Loucy (cell line): ENCODE results near the gene NTNG1.

Experiments used
- H2AFZ ChIP-seq: fragments of 200-600 bp; sonication (generic); 2 replicates; pipeline ENCODE4 v1.6.0; 2016; ENCODE audit warnings: antibody characterized with exemption, mild to moderate bottlenecking, low read length, moderate library complexity
- H3F3A ChIP-seq: fragments of 200-600 bp; 2 replicates; pipeline ENCODE4 v1.6.0; 2016; ENCODE audit warnings: antibody characterized with exemption, low read depth, mild to moderate bottlenecking
- H3K27me3 ChIP-seq: fragments of 200-600 bp; sonication (generic); 2 replicates; pipeline ENCODE4 v1.6.1; 2014; ENCODE audit warnings: low read length, mild to moderate bottlenecking; ENCODE audit not compliant: insufficient read depth, poor library complexity, severe bottlenecking
- H3K36me3 ChIP-seq: fragments of 200-600 bp; sonication (generic); 2 replicates; pipeline ENCODE4 v1.6.1; 2016; ENCODE audit warnings: low read length; ENCODE audit not compliant: insufficient read depth
- H3K4me1 ChIP-seq: fragments of 200-600 bp; sonication (generic); 2 replicates; pipeline ENCODE4 v1.5.1; 2014; ENCODE audit warnings: low read length, mild to moderate bottlenecking; ENCODE audit not compliant: insufficient read depth, poor library complexity, severe bottlenecking
- H3K4me2 ChIP-seq: fragments of 200-600 bp; sonication (generic); 2 replicates; pipeline ENCODE4 v1.6.0; 2014; ENCODE audit warnings: antibody characterized with exemption, low read length, low read depth, mild to moderate bottlenecking; ENCODE audit not compliant: poor library complexity, severe bottlenecking
- H3K4me3 ChIP-seq: fragments of 200-600 bp; sonication (generic); 2 replicates; pipeline ENCODE4 v1.5.1; 2014; ENCODE audit warnings: low read length, mild to moderate bottlenecking, mixed read lengths; ENCODE audit not compliant: poor library complexity, severe bottlenecking
- H3K79me2 ChIP-seq: fragments of 200-600 bp; sonication (generic); 2 replicates; pipeline ENCODE4 v1.6.1; 2014; ENCODE audit warnings: low read length; ENCODE audit not compliant: insufficient read depth
- H3K9ac ChIP-seq: fragments of 200-600 bp; sonication (generic); 2 replicates; pipeline ENCODE4 v1.6.0; 2014; ENCODE audit warnings: mild to moderate bottlenecking, low read depth, low read length, moderate library complexity; ENCODE audit not compliant: poor library complexity, severe bottlenecking
- H3K9me2 ChIP-seq: fragments of 200-600 bp; sonication (generic); replicated peaks from 2 replicates; pipeline ENCODE4 v1.6.1; 2016; ENCODE audit warnings: low read depth, low read length, mixed read lengths
- H3K9me3 ChIP-seq: fragments of 200-600 bp; sonication (generic); 2 replicates; pipeline ENCODE4 v1.6.1; 2014; ENCODE audit warnings: mild to moderate bottlenecking, antibody characterized with exemption, low read length, low read depth; ENCODE audit not compliant: insufficient read depth
- H4K20me1 ChIP-seq: fragments of 200-600 bp; sonication (generic); 2 replicates; pipeline ENCODE4 v1.6.0; 2014; ENCODE audit warnings: antibody characterized with exemption, low read length, mild to moderate bottlenecking; ENCODE audit not compliant: insufficient read depth, poor library complexity, severe bottlenecking
- EZH2phosphoT487 ChIP-seq: fragments of 200-600 bp; IDR thresholded peaks from 2 replicates; pipeline ENCODE4 v1.6.1; 2018; ENCODE audit warnings: antibody characterized with exemption, mild to moderate bottlenecking, moderate library complexity, borderline replicate concordance
- TF ChIP-seq, protein P1 (sequence below): fragments of 200-600 bp; sonication (generic); conservative IDR thresholded peaks from 2 replicates; pipeline ENCODE4 v1.5.1; 2014; ENCODE audit warnings: mild to moderate bottlenecking, antibody characterized with exemption, low read length

NTNG1 gene

GRCh38 chr1:107286125-107286524, 145.3 kb downstream of the NTNG1 start:
- H3K27me3 ChIP-seq = no peaks in the 10 kb centered on the region
- H3K4me2 ChIP-seq = no peak overlapping the region
- no peaks in the 10 kb centered on the region for H3K36me3 ChIP-seq
- H3K9ac ChIP-seq = no peak overlapping the region
- H2AFZ ChIP-seq = no peak overlapping the region
- no peaks in the 10 kb centered on the region for H3K4me1 ChIP-seq
- no peaks in the 10 kb centered on the region for H3K9me2 ChIP-seq
- no peaks in the 10 kb centered on the region for H4K20me1 ChIP-seq
- no peaks in the 10 kb centered on the region for H3F3A ChIP-seq
- H3K79me2 ChIP-seq = no peaks in the 10 kb centered on the region
- H3K4me3 ChIP-seq = no peak overlapping the region
- no peaks in the 10 kb centered on the region for H3K9me3 ChIP-seq
- TF ChIP-seq EZH2phosphoT487 = no peak
- TF ChIP-seq, protein P1, sequence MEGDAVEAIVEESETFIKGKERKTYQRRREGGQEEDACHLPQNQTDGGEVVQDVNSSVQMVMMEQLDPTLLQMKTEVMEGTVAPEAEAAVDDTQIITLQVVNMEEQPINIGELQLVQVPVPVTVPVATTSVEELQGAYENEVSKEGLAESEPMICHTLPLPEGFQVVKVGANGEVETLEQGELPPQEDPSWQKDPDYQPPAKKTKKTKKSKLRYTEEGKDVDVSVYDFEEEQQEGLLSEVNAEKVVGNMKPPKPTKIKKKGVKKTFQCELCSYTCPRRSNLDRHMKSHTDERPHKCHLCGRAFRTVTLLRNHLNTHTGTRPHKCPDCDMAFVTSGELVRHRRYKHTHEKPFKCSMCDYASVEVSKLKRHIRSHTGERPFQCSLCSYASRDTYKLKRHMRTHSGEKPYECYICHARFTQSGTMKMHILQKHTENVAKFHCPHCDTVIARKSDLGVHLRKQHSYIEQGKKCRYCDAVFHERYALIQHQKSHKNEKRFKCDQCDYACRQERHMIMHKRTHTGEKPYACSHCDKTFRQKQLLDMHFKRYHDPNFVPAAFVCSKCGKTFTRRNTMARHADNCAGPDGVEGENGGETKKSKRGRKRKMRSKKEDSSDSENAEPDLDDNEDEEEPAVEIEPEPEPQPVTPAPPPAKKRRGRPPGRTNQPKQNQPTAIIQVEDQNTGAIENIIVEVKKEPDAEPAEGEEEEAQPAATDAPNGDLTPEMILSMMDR = no peak

- TF ChIP-seq, protein P1 = no peak
- TF ChIP-seq EZH2phosphoT487 = no peak
- H3K9ac ChIP-seq = no peak overlapping the region
Observed at GRCh38 chr1:107291987-107292386, 151.1 kb downstream of the NTNG1 start.

GRCh38 chr1:107293901-107294613, 153.2 kb downstream of the NTNG1 start:
- H3K4me3 ChIP-seq = no peak overlapping the region

More at GRCh38 chr1:107291987-107292386, 151.1 kb downstream of the NTNG1 start:
- H3K9me3 ChIP-seq = no peaks in the 10 kb centered on the region
- peaks cover 17% of the 10 kb centered on the region for H3K4me1 ChIP-seq
- H3K9me2 ChIP-seq = no peaks in the 10 kb centered on the region
- H3K36me3 ChIP-seq = no peaks in the 10 kb centered on the region
- peak overlapping the region; percentile 36 for H3K4me2 ChIP-seq
- no peak overlapping the region; the same call in 1 of the 2 replicates for H2AFZ ChIP-seq
- no peaks in the 10 kb centered on the region for H3F3A ChIP-seq
- H3K79me2 ChIP-seq = no peaks in the 10 kb centered on the region
- no peaks in the 10 kb centered on the region for H4K20me1 ChIP-seq
- no peaks in the 10 kb centered on the region for H3K27me3 ChIP-seq
- no peak overlapping the region for H3K4me3 ChIP-seq

More at GRCh38 chr1:107293901-107294613, 153.2 kb downstream of the NTNG1 start:
- no peak for TF ChIP-seq EZH2phosphoT487
- TF ChIP-seq, protein P1 = no peak
- Histone ChIP-seq H3K4me2 (no peak overlapping the region), H4K20me1 (no peaks in the 10 kb centered on the region), H3K4me1 (peaks cover 17% of the 10 kb centered on the region), H3F3A (no peaks in the 10 kb centered on the region), H3K9ac (no peak overlapping the region), H3K27me3 (no peaks in the 10 kb centered on the region), H3K9me2 (no peaks in the 10 kb centered on the region), H3K9me3 (no peaks in the 10 kb centered on the region), H3K36me3 (no peaks in the 10 kb centered on the region), H3K79me2 (no peaks in the 10 kb centered on the region), H2AFZ (no peak overlapping the region)
